ENCODE data around the gene UBE4B. TPM values are rescaled to one million over a fixed set of nuclear protein-coding genes. Genes with fewer than 3 reads are reported as not detected.
"Not testable (repeated sequence)": the region's sequence is repeated elsewhere in the genome, so short reads cannot be mapped to it uniquely, and the experiment has no call there.

Gene UBE4B
- total RNA-seq, 1 experiment from 2014 or later = 40.3 TPM

DNA sequence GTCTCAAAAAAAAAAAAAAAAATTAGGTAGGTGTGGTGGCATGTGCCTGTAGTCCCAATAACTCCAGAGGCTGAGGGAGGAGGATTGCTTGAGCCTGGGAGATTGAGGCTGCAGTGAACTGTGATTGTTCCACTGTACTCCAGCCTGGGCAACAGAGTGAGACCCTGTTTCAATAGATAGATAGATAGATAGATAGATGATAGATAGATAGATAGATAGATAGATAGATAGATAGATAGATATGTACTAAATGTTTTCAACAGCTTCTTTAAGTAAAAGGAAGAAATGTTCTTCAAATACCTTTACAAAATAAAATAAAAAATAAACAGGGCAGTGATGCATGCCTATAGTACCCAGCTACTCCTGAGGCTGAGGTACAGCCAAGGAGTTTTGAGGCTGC, 187.4 kb downstream of the UBE4B start:
- DNase-seq = no peak
- H3K36me3 ChIP-seq (ENCODE audit: control insufficient read depth, insufficient read depth, low read length) = no peaks in the 10 kb centered on the region
- H3K27ac Mint-ChIP-seq (ENCODE audit: unreplicated experiment) = no peak overlapping the region
- ChIA-PET POLR2A (no interaction called here), CTCF (interaction anchor here (0.7 kb wide), 1 partner anchor 35 kb away, joined by 5 read pairs; no protein-coding TSS in a partner anchor)
- no peaks in the 10 kb centered on the region for H3K9me3 Mint-ChIP-seq (ENCODE audit: unreplicated experiment)
- H3K36me3 Mint-ChIP-seq (ENCODE audit: insufficient read depth, unreplicated experiment) = peaks cover 11% of the 10 kb centered on the region
- H3K9me3 ChIP-seq = no peaks in the 10 kb centered on the region
- no TSS peak for BruUV-seq (replicated peaks)
- H3K4me1 ChIP-seq = no peaks in the 10 kb centered on the region
- TF ChIP-seq, protein P1, sequence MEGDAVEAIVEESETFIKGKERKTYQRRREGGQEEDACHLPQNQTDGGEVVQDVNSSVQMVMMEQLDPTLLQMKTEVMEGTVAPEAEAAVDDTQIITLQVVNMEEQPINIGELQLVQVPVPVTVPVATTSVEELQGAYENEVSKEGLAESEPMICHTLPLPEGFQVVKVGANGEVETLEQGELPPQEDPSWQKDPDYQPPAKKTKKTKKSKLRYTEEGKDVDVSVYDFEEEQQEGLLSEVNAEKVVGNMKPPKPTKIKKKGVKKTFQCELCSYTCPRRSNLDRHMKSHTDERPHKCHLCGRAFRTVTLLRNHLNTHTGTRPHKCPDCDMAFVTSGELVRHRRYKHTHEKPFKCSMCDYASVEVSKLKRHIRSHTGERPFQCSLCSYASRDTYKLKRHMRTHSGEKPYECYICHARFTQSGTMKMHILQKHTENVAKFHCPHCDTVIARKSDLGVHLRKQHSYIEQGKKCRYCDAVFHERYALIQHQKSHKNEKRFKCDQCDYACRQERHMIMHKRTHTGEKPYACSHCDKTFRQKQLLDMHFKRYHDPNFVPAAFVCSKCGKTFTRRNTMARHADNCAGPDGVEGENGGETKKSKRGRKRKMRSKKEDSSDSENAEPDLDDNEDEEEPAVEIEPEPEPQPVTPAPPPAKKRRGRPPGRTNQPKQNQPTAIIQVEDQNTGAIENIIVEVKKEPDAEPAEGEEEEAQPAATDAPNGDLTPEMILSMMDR (IDR thresholded peaks at IDR 0.05; ENCODE audit: insufficient read depth in 1 of 2, low read depth in 1 of 2, low read length in 1 of 2, severe bottlenecking in 1 of 2, unreplicated experiment in 1 of 2) = no peak
- H3K27me3 ChIP-seq (replicated peaks; ENCODE audit: control insufficient read depth, insufficient read depth, low read length) = no peaks in the 10 kb centered on the region
- peaks cover 17% of the 10 kb centered on the region for H3K4me1 Mint-ChIP-seq (ENCODE audit: low read depth, unreplicated experiment)
- intact Hi-C loops (cut with micrococcal nuclease; ENCODE audit: unreplicated experiment) = no loop called here
- no peaks in the 10 kb centered on the region for H3K27me3 Mint-ChIP-seq (ENCODE audit: insufficient read depth, unreplicated experiment)
- H3K4me3 ChIP-seq (ENCODE audit: low read depth, low read length) = no peak overlapping the region
- H3K4me3 Mint-ChIP-seq (ENCODE audit: unreplicated experiment) = no peak overlapping the region

DNA sequence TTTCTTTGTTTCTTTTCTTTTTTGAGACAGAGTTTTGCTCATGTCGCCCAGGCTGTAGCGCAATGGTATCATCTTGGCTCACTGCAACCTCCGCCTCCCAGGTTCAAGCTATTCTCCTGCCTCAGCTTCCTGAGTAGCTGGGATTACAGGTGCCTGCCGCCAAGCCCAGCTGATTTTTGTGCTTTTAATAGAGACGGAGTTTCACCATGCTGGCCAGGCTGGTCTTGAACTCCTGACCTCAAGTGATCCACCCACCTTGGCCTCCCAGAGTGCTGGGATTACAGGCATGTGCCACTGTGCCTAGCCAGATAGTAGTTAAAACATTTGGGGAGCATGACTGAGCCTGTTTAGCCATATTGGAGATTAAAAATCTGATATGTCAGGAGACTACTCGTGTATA, 187.9 kb downstream of the UBE4B start:
- H3K4me3 ChIP-seq (ENCODE audit: low read depth, low read length); DNase-seq; H3K9me3 ChIP-seq; H3K4me3 Mint-ChIP-seq (ENCODE audit: unreplicated experiment); H3K36me3 ChIP-seq (ENCODE audit: control insufficient read depth, insufficient read depth, low read length); CTCF ChIA-PET; POLR2A ChIA-PET; H3K27me3 ChIP-seq (replicated peaks; ENCODE audit: control insufficient read depth, insufficient read depth, low read length); BruUV-seq (replicated peaks); intact Hi-C loops (cut with micrococcal nuclease; ENCODE audit: unreplicated experiment); H3K27ac Mint-ChIP-seq (ENCODE audit: unreplicated experiment); H3K4me1 ChIP-seq; H3K9me3 Mint-ChIP-seq (ENCODE audit: unreplicated experiment); H3K27me3 Mint-ChIP-seq (ENCODE audit: insufficient read depth, unreplicated experiment): not testable (repeated sequence)
- H3K4me1 Mint-ChIP-seq (ENCODE audit: low read depth, unreplicated experiment) = peaks cover 17% of the 10 kb centered on the region
- H3K36me3 Mint-ChIP-seq (ENCODE audit: insufficient read depth, unreplicated experiment) = peaks cover 11% of the 10 kb centered on the region

DNA sequence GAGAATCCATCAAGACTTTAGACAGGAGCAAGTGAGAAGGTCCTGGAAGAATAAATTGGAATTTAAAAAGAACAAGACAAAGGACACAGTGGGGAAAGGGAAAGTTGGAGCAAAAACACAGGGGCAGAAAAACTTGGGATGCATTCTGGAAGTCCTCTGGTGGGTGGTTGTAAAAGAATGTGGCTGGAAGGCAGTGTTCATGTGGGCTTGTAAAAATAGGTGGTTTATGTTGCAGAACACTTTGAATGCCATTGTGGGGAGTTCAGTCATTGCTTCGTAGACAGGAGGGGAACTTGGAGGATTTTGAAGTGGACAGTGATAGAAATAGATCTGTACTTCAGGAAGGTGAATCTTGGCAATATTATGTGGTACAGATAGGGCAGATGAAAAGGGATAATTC, 192.8 kb downstream of the UBE4B start:
- no TSS peak for BruUV-seq (replicated peaks)
- DNase-seq = no peak
- Histone ChIP-seq H3K9me3 (no peaks in the 10 kb centered on the region), H3K36me3 (ENCODE audit: control insufficient read depth, insufficient read depth, low read length) (no peaks in the 10 kb centered on the region), H3K27me3 (replicated peaks; ENCODE audit: control insufficient read depth, insufficient read depth, low read length) (no peaks in the 10 kb centered on the region), H3K4me1 (no peaks in the 10 kb centered on the region), H3K4me3 (ENCODE audit: low read depth, low read length) (no peak overlapping the region)
- H3K4me1 Mint-ChIP-seq (ENCODE audit: low read depth, unreplicated experiment) = peaks cover 7% of the 10 kb centered on the region
- H3K36me3 Mint-ChIP-seq (ENCODE audit: insufficient read depth, unreplicated experiment) = peaks cover 11% of the 10 kb centered on the region
- intact Hi-C loops (cut with micrococcal nuclease; ENCODE audit: unreplicated experiment) = no loop called here
- H3K27me3 Mint-ChIP-seq (ENCODE audit: insufficient read depth, unreplicated experiment) = no peaks in the 10 kb centered on the region
- no peak overlapping the region for H3K4me3 Mint-ChIP-seq (ENCODE audit: unreplicated experiment)
- CTCF ChIA-PET = no interaction called here
- peaks cover 9% of the 10 kb centered on the region for H3K9me3 Mint-ChIP-seq (ENCODE audit: unreplicated experiment)
- H3K27ac Mint-ChIP-seq (ENCODE audit: unreplicated experiment) = no peak overlapping the region
- TF ChIP-seq, protein P1 (IDR thresholded peaks at IDR 0.05; ENCODE audit: insufficient read depth in 1 of 2, low read depth in 1 of 2, low read length in 1 of 2, severe bottlenecking in 1 of 2, unreplicated experiment in 1 of 2) = no peak
- POLR2A ChIA-PET = no interaction called here

DNA sequence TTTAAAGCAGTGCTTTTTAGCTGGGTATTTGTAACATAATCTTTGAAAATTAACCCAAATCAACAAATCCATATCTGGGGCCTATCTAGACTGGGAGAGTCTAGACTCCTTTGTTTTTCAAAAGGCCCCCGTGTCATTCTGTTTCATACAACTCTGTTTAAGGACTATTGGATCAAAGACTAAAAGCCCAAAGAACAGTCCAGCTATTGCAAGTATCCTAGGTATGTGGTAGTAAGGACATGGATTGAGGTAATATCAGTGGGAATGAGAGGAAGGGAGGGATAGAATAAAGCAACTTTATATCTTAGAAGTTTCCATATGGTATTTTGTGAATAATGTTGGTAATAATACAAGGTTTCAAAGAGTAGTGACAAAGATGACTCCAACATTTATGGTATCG, 195.8 kb downstream of the UBE4B start:
- Histone ChIP-seq H3K4me3 (ENCODE audit: low read depth, low read length) (no peak overlapping the region), H3K36me3 (ENCODE audit: control insufficient read depth, insufficient read depth, low read length) (no peaks in the 10 kb centered on the region), H3K9me3 (no peaks in the 10 kb centered on the region), H3K4me1 (no peaks in the 10 kb centered on the region), H3K27me3 (replicated peaks; ENCODE audit: control insufficient read depth, insufficient read depth, low read length) (no peaks in the 10 kb centered on the region)
- Mint-ChIP-seq H3K4me3 (ENCODE audit: unreplicated experiment) (no peak overlapping the region), H3K27ac (ENCODE audit: unreplicated experiment) (no peak overlapping the region), H3K9me3 (ENCODE audit: unreplicated experiment) (peaks cover 9% of the 10 kb centered on the region), H3K27me3 (ENCODE audit: insufficient read depth, unreplicated experiment) (no peaks in the 10 kb centered on the region), H3K36me3 (ENCODE audit: insufficient read depth, unreplicated experiment) (peaks cover 11% of the 10 kb centered on the region), H3K4me1 (ENCODE audit: low read depth, unreplicated experiment) (peaks cover 7% of the 10 kb centered on the region)
- ChIA-PET CTCF (no interaction called here), POLR2A (interaction anchor here (0.6 kb wide), 1 partner anchor 20 kb away, joined by 4 read pairs; no protein-coding TSS in a partner anchor)
- DNase-seq = no peak
- intact Hi-C loops (cut with micrococcal nuclease; ENCODE audit: unreplicated experiment) = no loop called here
- no TSS peak for BruUV-seq (replicated peaks)
- TF ChIP-seq, protein P1 (IDR thresholded peaks at IDR 0.05; ENCODE audit: insufficient read depth in 1 of 2, low read depth in 1 of 2, low read length in 1 of 2, severe bottlenecking in 1 of 2, unreplicated experiment in 1 of 2) = no peak

All from Caco-2 (cell line).